GM23338 (cell line): ENCODE data around the gene HTRA2. TPM values are rescaled to one million over a fixed set of nuclear protein-coding genes. Genes with fewer than 3 reads are reported as not detected.

Source experiments
- ATAC-seq: fragments of 200-7000 bp; cut with Tn5 transposase; 3 replicates; pipeline ENCODE4 v1.9.1; 2020
- DNase-seq: peaks from one replicate; pipeline ENCODE4 v3.0.0-alpha.2; 2015; ENCODE audit warnings: low spot score
- H2AFZ ChIP-seq: fragments of 200-600 bp; sonication (generic); 2 replicates; pipeline ENCODE4 v1.8.0; 2016; ENCODE audit warnings: antibody characterized with exemption, mild to moderate bottlenecking, moderate library complexity
- H3F3A ChIP-seq: fragments of 200-600 bp; sonication (generic); replicated peaks from 2 replicates; pipeline ENCODE4 v1.8.0; 2017; ENCODE audit warnings: antibody characterized with exemption, mixed run types, low read depth
- H3K27ac ChIP-seq: fragments of 200-600 bp; sonication (generic); 2 replicates; pipeline ENCODE4 v1.6.1; 2016; ENCODE audit warnings: low read depth
- H3K27me3 ChIP-seq: fragments of 200-600 bp; sonication (generic); 2 replicates; pipeline ENCODE4 v1.8.0; 2016; ENCODE audit warnings: mild to moderate bottlenecking, mixed run types, moderate library complexity; ENCODE audit not compliant: insufficient read depth
- H3K36me3 ChIP-seq: fragments of 200-600 bp; sonication (generic); 2 replicates; pipeline ENCODE4 v1.8.0; 2016; ENCODE audit warnings: mild to moderate bottlenecking; ENCODE audit not compliant: insufficient read depth
- H3K4me1 ChIP-seq: fragments of 200-600 bp; sonication (generic); 2 replicates; pipeline ENCODE4 v1.8.0; 2016; ENCODE audit warnings: mild to moderate bottlenecking, moderate library complexity; ENCODE audit not compliant: insufficient read depth
- H3K4me2 ChIP-seq: fragments of 200-600 bp; sonication (generic); 2 replicates; pipeline ENCODE4 v1.7.1; 2017; ENCODE audit warnings: mixed run types
- H3K4me3 ChIP-seq: fragments of 200-600 bp; sonication (generic); 2 replicates; pipeline ENCODE4 v1.6.1; 2016; ENCODE audit warnings: mixed run types
- H3K79me2 ChIP-seq: fragments of 200-600 bp; sonication (generic); replicated peaks from 2 replicates; pipeline ENCODE4 v1.8.0; 2017; ENCODE audit warnings: mild to moderate bottlenecking; ENCODE audit not compliant: insufficient read depth
- H3K9me2 ChIP-seq: fragments of 200-600 bp; sonication (generic); 2 replicates; pipeline ENCODE4 v1.8.0; 2017; ENCODE audit not compliant: insufficient read depth
- H4K20me1 ChIP-seq: fragments of 200-600 bp; sonication (generic); replicated peaks from 2 replicates; pipeline ENCODE4 v1.8.0; 2017; ENCODE audit warnings: mild to moderate bottlenecking; ENCODE audit not compliant: insufficient read depth
- H3K27ac Mint-ChIP-seq: 2 replicates; pipeline ENCODE4 v1.8.0; 2020; ENCODE audit warnings: inconsistent platforms, mild to moderate bottlenecking, moderate library complexity, mixed read lengths
- H3K27me3 Mint-ChIP-seq: 3 replicates; pipeline ENCODE4 v1.8.0; 2022; ENCODE audit warnings: low read depth, mild to moderate bottlenecking, moderate library complexity, mixed read lengths, inconsistent platforms; ENCODE audit not compliant: insufficient read depth, poor library complexity
- H3K36me3 Mint-ChIP-seq: 3 replicates; pipeline ENCODE4 v1.8.0; 2021; ENCODE audit warnings: low read depth, mild to moderate bottlenecking, inconsistent platforms, moderate library complexity, mixed read lengths
- H3K4me1 Mint-ChIP-seq: 3 replicates; pipeline ENCODE4 v1.8.0; 2020; ENCODE audit warnings: mild to moderate bottlenecking, inconsistent platforms, mixed read lengths
- H3K4me3 Mint-ChIP-seq: 3 replicates; pipeline ENCODE4 v1.8.0; 2021; ENCODE audit warnings: moderate library complexity, mild to moderate bottlenecking, inconsistent platforms, mixed read lengths
- H3K9me3 Mint-ChIP-seq: 3 replicates; pipeline ENCODE4 v1.8.0; 2020; ENCODE audit warnings: moderate library complexity, mild to moderate bottlenecking, inconsistent platforms, mixed read lengths
- EZH2 ChIP-seq: fragments of 200-600 bp; sonication (generic); IDR thresholded peaks from one replicate; pipeline ENCODE4 v1.8.0; 2017; ENCODE audit warnings: antibody characterized with exemption, mild to moderate bottlenecking, low read depth; ENCODE audit not compliant: unreplicated experiment
- EZH2phosphoT487 ChIP-seq: fragments of 200-600 bp; sonication (generic); IDR thresholded peaks from one replicate; pipeline ENCODE4 v1.8.1; 2018; ENCODE audit warnings: antibody characterized with exemption; ENCODE audit not compliant: unreplicated experiment
- JUNB ChIP-seq: IDR thresholded peaks from one replicate; pipeline ENCODE4 v1.6.1; 2016; ENCODE audit warnings: antibody characterized with exemption; ENCODE audit not compliant: unreplicated experiment
- POLR2AphosphoS5 ChIP-seq: IDR thresholded peaks from 2 replicates; pipeline ENCODE4 v1.6.1; 2016; ENCODE audit warnings: antibody characterized with exemption, low read depth
- STAT1 ChIP-seq: IDR thresholded peaks from one replicate; pipeline ENCODE4 v1.6.1; 2016; ENCODE audit warnings: antibody characterized with exemption; ENCODE audit not compliant: unreplicated experiment
- ZNF331 ChIP-seq: fragments of 250-450 bp; sonication (Bioruptor Pico); IDR thresholded peaks from 2 replicates; pipeline ENCODE4 v1.5.0; 2020; ENCODE audit warnings: low read depth, mild to moderate bottlenecking, moderate library complexity
- polyA plus RNA-seq: library from polyadenylated mRNA; unstranded; fragments of >200 nt; fragmentation: Nextera tagmentation; extraction: Ambion mirVana; gene quantifications from 2 replicates; pipeline ENCODE4 v1.2.1, GENCODE V29; 2016
- total RNA-seq: library from RNA; depleted of rRNA; stranded (reverse); fragments of >200 nt; shearing (Covaris generic); gene quantifications from 2 replicates; pipeline ENCODE4 v1.2.3, GENCODE V29; 2014; rRNA removed

HTRA2 gene
- total and polyA plus RNA-seq, 2 experiments from 2014 or later, result 17.8 to 19.7 TPM

DNA sequence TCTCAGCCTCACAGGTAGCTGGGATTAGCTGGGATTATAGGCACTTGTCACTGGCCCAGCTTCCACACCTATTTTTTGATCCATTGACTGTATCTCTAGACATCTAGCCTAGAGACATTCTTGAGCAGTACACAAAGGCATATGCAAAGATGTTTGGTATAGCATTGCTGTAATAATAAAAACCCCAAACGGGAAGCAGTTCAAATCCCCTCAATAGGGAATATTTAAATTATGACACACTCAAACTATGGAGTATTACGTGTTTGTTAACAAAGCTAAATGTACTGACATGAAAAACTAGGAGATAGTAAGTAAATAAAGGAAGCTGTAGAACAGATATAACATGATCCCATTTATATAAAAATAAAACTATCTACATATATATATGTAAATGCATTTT, 52.5 kb downstream of the HTRA2 start:
- DNase-seq (no peak), ATAC-seq (no peak)
- Mint-ChIP-seq H3K27me3 (peaks cover 4% of the 10 kb centered on the region), H3K27ac (no peak overlapping the region), H3K9me3 (no peaks in the 10 kb centered on the region), H3K4me3 (no peak overlapping the region), H3K36me3 (no peaks in the 10 kb centered on the region), H3K4me1 (peaks cover 16% of the 10 kb centered on the region)
- no peak overlapping the region for H2AFZ ChIP-seq
- no peak overlapping the region for H3K4me3 ChIP-seq
- H3K36me3 ChIP-seq, result no peaks in the 10 kb centered on the region
- H3K4me2 ChIP-seq, result no peak overlapping the region
- H3K4me1 ChIP-seq, result peaks cover 7% of the 10 kb centered on the region
- H3K27ac ChIP-seq, result no peak overlapping the region
- no peaks in the 10 kb centered on the region for H4K20me1 ChIP-seq
- no peaks in the 10 kb centered on the region for H3K79me2 ChIP-seq
- TF ChIP-seq ZNF331, result no peak
- no peak for TF ChIP-seq EZH2phosphoT487
- no peak for TF ChIP-seq POLR2AphosphoS5
- no peak for TF ChIP-seq EZH2
- TF ChIP-seq STAT1, result no peak
- TF ChIP-seq JUNB, result no peak
- H3K9me2 ChIP-seq, result no peaks in the 10 kb centered on the region
- H3F3A ChIP-seq, result no peaks in the 10 kb centered on the region
- H3K27me3 ChIP-seq, result no peaks in the 10 kb centered on the region

Other genes with a start within 250 kb of the HTRA2 start
- 0.24 and 0.89 TPM in 2 replicates for gene SLC4A5, start 186.5 kb upstream of the HTRA2 start, total RNA-seq
- 0.50 and 0.70 TPM in 2 replicates for gene SLC4A5, start 186.5 kb upstream of the HTRA2 start, polyA plus RNA-seq
- 131 and 145 TPM in 2 replicates for gene DCTN1, start 149.6 kb upstream of the HTRA2 start, total RNA-seq
- gene DCTN1, start 149.6 kb upstream of the HTRA2 start, polyA plus RNA-seq, result 108 and 126 TPM in 2 replicates
- gene C2orf81, start 108.3 kb upstream of the HTRA2 start, total RNA-seq, result 4.6 TPM in 2 replicates
- gene C2orf81, start 108.3 kb upstream of the HTRA2 start, polyA plus RNA-seq, result 3.7 and 3.8 TPM in 2 replicates
- gene WDR54, start 108.2 kb upstream of the HTRA2 start, total RNA-seq, result 41.3 and 41.6 TPM in 2 replicates
- gene WDR54, start 108.2 kb upstream of the HTRA2 start, polyA plus RNA-seq, result 35.2 and 42.6 TPM in 2 replicates
- gene RTKN, start 88.0 kb upstream of the HTRA2 start, total RNA-seq, result 42.8 and 50.0 TPM in 2 replicates
- gene RTKN, start 88.0 kb upstream of the HTRA2 start, polyA plus RNA-seq, result 20.4 and 24.5 TPM in 2 replicates
- gene INO80B, start 74.8 kb upstream of the HTRA2 start, total RNA-seq, result 17.5 and 21.8 TPM in 2 replicates
- 5.1 and 6.1 TPM in 2 replicates for gene INO80B, start 74.8 kb upstream of the HTRA2 start, polyA plus RNA-seq
- 52.4 and 64.4 TPM in 2 replicates for gene WBP1, start 71.5 kb upstream of the HTRA2 start, total RNA-seq
- 53.0 and 62.0 TPM in 2 replicates for gene WBP1, start 71.5 kb upstream of the HTRA2 start, polyA plus RNA-seq
- gene MOGS, start 64.6 kb upstream of the HTRA2 start, total RNA-seq, result 56.5 and 61.6 TPM in 2 replicates
- gene MOGS, start 64.6 kb upstream of the HTRA2 start, polyA plus RNA-seq, result 9.7 and 10.4 TPM in 2 replicates
- gene MRPL53, start 57.3 kb upstream of the HTRA2 start, total RNA-seq, result 7.7 and 8.2 TPM in 2 replicates
- 65.1 and 70.4 TPM in 2 replicates for gene MRPL53, start 57.3 kb upstream of the HTRA2 start, polyA plus RNA-seq
- 12.3 and 20.5 TPM in 2 replicates for gene CCDC142, start 46.9 kb upstream of the HTRA2 start, total RNA-seq
- gene CCDC142, start 46.9 kb upstream of the HTRA2 start, polyA plus RNA-seq, result 5.1 and 5.8 TPM in 2 replicates
- 29.2 and 29.6 TPM in 2 replicates for gene TTC31, start 46.9 kb upstream of the HTRA2 start, total RNA-seq
- gene TTC31, start 46.9 kb upstream of the HTRA2 start, polyA plus RNA-seq, result 13.1 and 15.8 TPM in 2 replicates
- 0.24 TPM in 1 of 2 replicates, not detected in the other for gene LBX2, start 30.3 kb upstream of the HTRA2 start, total RNA-seq
- 0.57 and 0.82 TPM in 2 replicates for gene LBX2, start 30.3 kb upstream of the HTRA2 start, polyA plus RNA-seq
- gene PCGF1, start 22.2 kb upstream of the HTRA2 start, total RNA-seq, result 10.9 and 14.3 TPM in 2 replicates
- gene PCGF1, start 22.2 kb upstream of the HTRA2 start, polyA plus RNA-seq, result 13.1 and 13.4 TPM in 2 replicates
- 0.21 TPM in 1 of 2 replicates, not detected in the other for gene TLX2, start 15.5 kb upstream of the HTRA2 start, total RNA-seq
- 0.16 TPM in 1 of 2 replicates, not detected in the other for gene TLX2, start 15.5 kb upstream of the HTRA2 start, polyA plus RNA-seq
- gene DQX1, start 3.7 kb upstream of the HTRA2 start, total RNA-seq, result 0.52 and 0.74 TPM in 2 replicates
- gene DQX1, start 3.7 kb upstream of the HTRA2 start, polyA plus RNA-seq, result 0.32 and 0.54 TPM in 2 replicates
- gene AUP1, start 227 bp upstream of the HTRA2 start, total RNA-seq, result 89.4 and 105 TPM in 2 replicates
- gene AUP1, start 227 bp upstream of the HTRA2 start, polyA plus RNA-seq, result 98.7 and 101 TPM in 2 replicates
- gene LOXL3, start 24.0 kb downstream of the HTRA2 start, total RNA-seq, result 12.2 and 14.9 TPM in 2 replicates
- gene LOXL3, start 24.0 kb downstream of the HTRA2 start, polyA plus RNA-seq, result 4.4 and 4.7 TPM in 2 replicates
- 14.6 and 15.5 TPM in 2 replicates for gene DOK1, start 24.8 kb downstream of the HTRA2 start, total RNA-seq
- 3.4 and 3.9 TPM in 2 replicates for gene DOK1, start 24.8 kb downstream of the HTRA2 start, polyA plus RNA-seq
- 5.2 and 12.1 TPM in 2 replicates for gene M1AP, start 118.4 kb downstream of the HTRA2 start, total RNA-seq
- 2.8 and 5.1 TPM in 2 replicates for gene M1AP, start 118.4 kb downstream of the HTRA2 start, polyA plus RNA-seq
- 3.2 and 13.0 TPM in 2 replicates for gene SEMA4F, start 124.3 kb downstream of the HTRA2 start, total RNA-seq
- 1.5 and 2.2 TPM in 2 replicates for gene SEMA4F, start 124.3 kb downstream of the HTRA2 start, polyA plus RNA-seq